K562 (cell line): Measurements from ENCODE around the gene TAF1D. TPM values are rescaled to one million over a fixed set of nuclear protein-coding genes. Genes with fewer than 3 reads are reported as not detected.

Experiments
- DMBX1 ChIP-seq: fragments of 250-450 bp; sonication (Bioruptor Pico); IDR thresholded peaks from 2 replicates; pipeline ENCODE4 v1.8.0; 2022; ENCODE audit warnings: inconsistent platforms, mild to moderate bottlenecking, moderate library complexity, borderline replicate concordance
- EGR1 ChIP-seq: fragments of 450-650 bp; conservative IDR thresholded peaks from 2 replicates; pipeline ENCODE4 v1.6.1; 2017; ENCODE audit warnings: mild to moderate bottlenecking
- HDGF ChIP-seq: fragments of 450-650 bp; IDR thresholded peaks from 2 replicates; pipeline ENCODE4 v1.6.1; 2016
- HOXB6 ChIP-seq: fragments of 250-450 bp; sonication (Bioruptor Pico); IDR thresholded peaks from 2 replicates; pipeline ENCODE4 v1.5.1; 2022; ENCODE audit warnings: mild to moderate bottlenecking, borderline replicate concordance
- MEIS2 ChIP-seq: fragments of 450-650 bp; IDR thresholded peaks from 2 replicates; pipeline ENCODE4 v1.6.1; 2014; ENCODE audit warnings: mild to moderate bottlenecking; ENCODE audit not compliant: partially characterized antibody
- NCOA1 ChIP-seq: fragments of 450-650 bp; IDR thresholded peaks from 2 replicates; pipeline ENCODE4 v1.6.1; 2016; ENCODE audit warnings: low read depth
- NR4A1 ChIP-seq, 2 experiments: fragments of 250-450 bp in 1 of 2; fragments of 450-650 bp in 1 of 2; sonication (Bioruptor Pico) in 1 of 2; IDR thresholded peaks; 2 replicates each; pipeline versions ENCODE4 v1.4.0 to v1.6.1; 2016 to 2020; ENCODE audit warnings: mild to moderate bottlenecking in 2 of 2, missing compliant biosample characterization in 1 of 2, missing genetic modification characterization in 1 of 2, moderate library complexity in 1 of 2
- SREBF1 ChIP-seq: fragments of 150-350 bp; IDR thresholded peaks from 2 replicates; pipeline ENCODE4 v1.6.1; 2014; ENCODE audit warnings: antibody characterized with exemption, low read depth, low read length, borderline replicate concordance
- SRSF7 ChIP-seq: fragments of 200-400 bp; formaldehyde crosslinking; optimal IDR thresholded peaks from 2 replicates; pipeline ENCODE3; 2017; ENCODE audit warnings: mild to moderate bottlenecking, low read depth, low read length
- STAT5A ChIP-seq: IDR thresholded peaks from 2 replicates; pipeline ENCODE4 v1.6.1; 2012; ENCODE audit warnings: low read length, inconsistent platforms, borderline replicate concordance
- TAF7 ChIP-seq: fragments of 450-650 bp; IDR thresholded peaks from 2 replicates; pipeline ENCODE4 v1.6.1; 2016; ENCODE audit warnings: missing genetic modification characterization, missing compliant biosample characterization
- TEAD2 ChIP-seq: fragments of 450-650 bp; IDR thresholded peaks from 2 replicates; pipeline ENCODE4 v1.6.1; 2016; ENCODE audit warnings: missing genetic modification characterization, control low read depth, missing compliant biosample characterization
- ZNF121 ChIP-seq: sonication (generic); formaldehyde crosslinking; conservative IDR thresholded peaks from 2 replicates; pipeline ENCODE4 v1.8.0; 2022; ENCODE audit warnings: missing genetic modification reagents
- ZNF175 ChIP-seq: fragments of 200-800 bp; sonication (Bioruptor generic); IDR thresholded peaks from 2 replicates; pipeline ENCODE4 v1.6.1; 2016; ENCODE audit warnings: low read depth, mild to moderate bottlenecking, missing genetic modification characterization, missing compliant biosample characterization
- ZNF274 ChIP-seq: IDR thresholded peaks from 2 replicates; pipeline ENCODE4 v1.6.1; 2011; ENCODE audit warnings: low read depth, mild to moderate bottlenecking, low read length, moderate library complexity, borderline replicate concordance
- polyA plus RNA-seq, 8 experiments: library from polyadenylated mRNA; depleted of rRNA in 4 of 8; stranded (reverse) in 5 of 8; unstranded in 3 of 8; fragments of >200 nt; fragmentation: Nextera tagmentation in 2 of 8; fragmentation: Illumina TruSeq in 1 of 8; extraction: Ambion mirVana in 2 of 8; extraction: Trizol in 1 of 8; gene quantifications; 2 replicates each; pipeline versions ENCODE4 v1.2.1 to v1.2.3, GENCODE V29; 2011 to 2014; ENCODE audit warnings: inconsistent platforms in 1 of 8, missing spikeins in 1 of 8
- total RNA-seq, 7 experiments: library from RNA; depleted of rRNA in 6 of 7; stranded (reverse); fragments of >200 nt in 6 of 7; fragmentation: Illumina TruSeq in 2 of 7; extraction: Trizol in 2 of 7; gene quantifications; 2 replicates each; pipeline versions ENCODE4 v1.2.1 to v1.2.3, GENCODE V29; 2011 to 2021; ENCODE audit warnings: low replicate concordance in 1 of 7
- TF ChIP-seq, protein P1 (sequence below): fragments of 250-450 bp; sonication (Bioruptor Pico); IDR thresholded peaks from 2 replicates; pipeline ENCODE4 v1.4.0; 2020; ENCODE audit warnings: mild to moderate bottlenecking, moderate library complexity, borderline replicate concordance
- TF ChIP-seq, protein P2 (sequence below): fragments of 250-450 bp; sonication (Bioruptor Pico); IDR thresholded peaks from 2 replicates; pipeline ENCODE4 v1.8.0; 2021; ENCODE audit warnings: moderate library complexity, mild to moderate bottlenecking, inconsistent platforms
- TF ChIP-seq, protein P3 (sequence below): sonication (generic); formaldehyde crosslinking; IDR thresholded peaks from 2 replicates; pipeline ENCODE4 v1.9.0; 2022; ENCODE audit warnings: mild to moderate bottlenecking, missing genetic modification reagents
- TF ChIP-seq, protein P4 (sequence below): fragments of 450-650 bp; IDR thresholded peaks from one replicate; pipeline ENCODE4 v1.6.1; 2018; ENCODE audit warnings: mild to moderate bottlenecking, moderate library complexity; ENCODE audit not compliant: partially characterized antibody
- TF ChIP-seq, protein P5 (sequence below): fragments of 250-450 bp; sonication (Bioruptor Pico); IDR thresholded peaks from 2 replicates; pipeline ENCODE4 v1.8.0; 2022; ENCODE audit warnings: inconsistent platforms, mild to moderate bottlenecking, moderate library complexity, borderline replicate concordance

The TAF1D gene
- total and polyA plus RNA-seq, 9 of the 15 experiments (the other 6 are each of a cell fraction or from before 2014, with no cell fraction given) = 122 to 347 (median 250) TPM

DNA sequence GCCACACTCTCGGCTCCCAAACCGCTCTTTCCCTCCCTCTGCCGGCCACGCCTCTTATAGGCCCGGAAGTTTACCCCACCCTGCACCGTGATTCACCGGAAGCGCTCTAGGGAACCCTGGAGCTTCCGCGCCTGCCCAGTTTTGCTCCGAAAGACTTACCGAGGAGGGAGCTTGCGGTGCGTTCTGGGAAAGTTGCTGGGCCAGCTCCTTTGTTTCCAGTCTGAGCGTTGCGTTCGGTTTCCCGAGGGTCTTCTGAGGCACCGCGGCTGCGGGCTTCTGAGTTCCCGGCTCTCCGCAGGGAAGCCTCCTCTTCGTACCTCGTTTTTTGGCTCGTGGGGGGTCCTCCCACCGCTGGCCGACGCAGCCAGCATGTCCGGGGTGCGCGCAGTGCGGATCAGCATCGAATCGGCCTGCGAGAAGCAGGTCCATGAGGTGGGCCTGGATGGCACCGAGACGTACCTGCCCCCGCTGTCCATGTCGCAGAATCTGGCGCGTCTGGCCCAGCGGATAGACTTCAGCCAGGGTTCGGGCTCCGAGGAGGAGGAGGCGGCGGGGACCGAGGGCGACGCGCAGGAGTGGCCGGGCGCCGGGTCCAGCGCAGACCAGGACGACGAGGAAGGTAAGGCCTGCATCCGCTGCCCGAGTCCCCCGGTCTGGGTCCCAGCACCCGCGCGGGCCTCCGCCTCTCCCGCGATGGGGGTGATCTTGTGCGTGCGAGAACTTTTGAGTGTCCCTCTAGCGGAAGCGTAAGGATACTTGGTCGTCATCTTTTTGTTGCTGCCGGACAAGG is 43.0 kb upstream of the TAF1D start, which contains the start of gene MED17 (continued):
- TF ChIP-seq NR4A1 (CRISPR knock-in tag; IDR thresholded peaks at IDR 0.05) (0 out of 2 replicates have a peak, but pooled peaks have one; percentile 52), NR4A1 (tag; IDR thresholded peaks at IDR 0.05) (peak; percentile 50; the same call in 1 of the 2 replicates), SRSF7 (no peak), DMBX1 (CRISPR knock-in tag) (no peak), TEAD2 (tag) (no peak), SREBF1 (no peak), STAT5A (no peak), EGR1 (no peak), HDGF (no peak), ZNF274 (no peak), MEIS2 (no peak), TAF7 (peak; percentile 49; the same call in 1 of the 2 replicates), HOXB6 (no peak), NCOA1 (no peak), ZNF121 (CRISPR knock-in tag) (no peak), ZNF175 (0 out of 2 replicates have a peak, but pooled peaks have one; percentile 17)
- TF ChIP-seq, protein P1, sequence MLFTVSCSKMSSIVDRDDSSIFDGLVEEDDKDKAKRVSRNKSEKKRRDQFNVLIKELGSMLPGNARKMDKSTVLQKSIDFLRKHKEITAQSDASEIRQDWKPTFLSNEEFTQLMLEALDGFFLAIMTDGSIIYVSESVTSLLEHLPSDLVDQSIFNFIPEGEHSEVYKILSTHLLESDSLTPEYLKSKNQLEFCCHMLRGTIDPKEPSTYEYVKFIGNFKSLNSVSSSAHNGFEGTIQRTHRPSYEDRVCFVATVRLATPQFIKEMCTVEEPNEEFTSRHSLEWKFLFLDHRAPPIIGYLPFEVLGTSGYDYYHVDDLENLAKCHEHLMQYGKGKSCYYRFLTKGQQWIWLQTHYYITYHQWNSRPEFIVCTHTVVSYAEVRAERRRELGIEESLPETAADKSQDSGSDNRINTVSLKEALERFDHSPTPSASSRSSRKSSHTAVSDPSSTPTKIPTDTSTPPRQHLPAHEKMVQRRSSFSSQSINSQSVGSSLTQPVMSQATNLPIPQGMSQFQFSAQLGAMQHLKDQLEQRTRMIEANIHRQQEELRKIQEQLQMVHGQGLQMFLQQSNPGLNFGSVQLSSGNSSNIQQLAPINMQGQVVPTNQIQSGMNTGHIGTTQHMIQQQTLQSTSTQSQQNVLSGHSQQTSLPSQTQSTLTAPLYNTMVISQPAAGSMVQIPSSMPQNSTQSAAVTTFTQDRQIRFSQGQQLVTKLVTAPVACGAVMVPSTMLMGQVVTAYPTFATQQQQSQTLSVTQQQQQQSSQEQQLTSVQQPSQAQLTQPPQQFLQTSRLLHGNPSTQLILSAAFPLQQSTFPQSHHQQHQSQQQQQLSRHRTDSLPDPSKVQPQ (CRISPR knock-in tag) = no peak
- TF ChIP-seq, protein P2, sequence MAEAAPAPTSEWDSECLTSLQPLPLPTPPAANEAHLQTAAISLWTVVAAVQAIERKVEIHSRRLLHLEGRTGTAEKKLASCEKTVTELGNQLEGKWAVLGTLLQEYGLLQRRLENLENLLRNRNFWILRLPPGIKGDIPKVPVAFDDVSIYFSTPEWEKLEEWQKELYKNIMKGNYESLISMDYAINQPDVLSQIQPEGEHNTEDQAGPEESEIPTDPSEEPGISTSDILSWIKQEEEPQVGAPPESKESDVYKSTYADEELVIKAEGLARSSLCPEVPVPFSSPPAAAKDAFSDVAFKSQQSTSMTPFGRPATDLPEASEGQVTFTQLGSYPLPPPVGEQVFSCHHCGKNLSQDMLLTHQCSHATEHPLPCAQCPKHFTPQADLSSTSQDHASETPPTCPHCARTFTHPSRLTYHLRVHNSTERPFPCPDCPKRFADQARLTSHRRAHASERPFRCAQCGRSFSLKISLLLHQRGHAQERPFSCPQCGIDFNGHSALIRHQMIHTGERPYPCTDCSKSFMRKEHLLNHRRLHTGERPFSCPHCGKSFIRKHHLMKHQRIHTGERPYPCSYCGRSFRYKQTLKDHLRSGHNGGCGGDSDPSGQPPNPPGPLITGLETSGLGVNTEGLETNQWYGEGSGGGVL (CRISPR knock-in tag) = no peak
- TF ChIP-seq, protein P3, sequence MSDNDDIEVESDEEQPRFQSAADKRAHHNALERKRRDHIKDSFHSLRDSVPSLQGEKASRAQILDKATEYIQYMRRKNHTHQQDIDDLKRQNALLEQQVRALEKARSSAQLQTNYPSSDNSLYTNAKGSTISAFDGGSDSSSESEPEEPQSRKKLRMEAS = peak; percentile 33; the same call in 1 of the 2 replicates
- TF ChIP-seq, protein P4, sequence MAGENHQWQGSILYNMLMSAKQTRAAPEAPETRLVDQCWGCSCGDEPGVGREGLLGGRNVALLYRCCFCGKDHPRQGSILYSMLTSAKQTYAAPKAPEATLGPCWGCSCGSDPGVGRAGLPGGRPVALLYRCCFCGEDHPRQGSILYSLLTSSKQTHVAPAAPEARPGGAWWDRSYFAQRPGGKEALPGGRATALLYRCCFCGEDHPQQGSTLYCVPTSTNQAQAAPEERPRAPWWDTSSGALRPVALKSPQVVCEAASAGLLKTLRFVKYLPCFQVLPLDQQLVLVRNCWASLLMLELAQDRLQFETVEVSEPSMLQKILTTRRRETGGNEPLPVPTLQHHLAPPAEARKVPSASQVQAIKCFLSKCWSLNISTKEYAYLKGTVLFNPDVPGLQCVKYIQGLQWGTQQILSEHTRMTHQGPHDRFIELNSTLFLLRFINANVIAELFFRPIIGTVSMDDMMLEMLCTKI = no peak
- TF ChIP-seq, protein P5, sequence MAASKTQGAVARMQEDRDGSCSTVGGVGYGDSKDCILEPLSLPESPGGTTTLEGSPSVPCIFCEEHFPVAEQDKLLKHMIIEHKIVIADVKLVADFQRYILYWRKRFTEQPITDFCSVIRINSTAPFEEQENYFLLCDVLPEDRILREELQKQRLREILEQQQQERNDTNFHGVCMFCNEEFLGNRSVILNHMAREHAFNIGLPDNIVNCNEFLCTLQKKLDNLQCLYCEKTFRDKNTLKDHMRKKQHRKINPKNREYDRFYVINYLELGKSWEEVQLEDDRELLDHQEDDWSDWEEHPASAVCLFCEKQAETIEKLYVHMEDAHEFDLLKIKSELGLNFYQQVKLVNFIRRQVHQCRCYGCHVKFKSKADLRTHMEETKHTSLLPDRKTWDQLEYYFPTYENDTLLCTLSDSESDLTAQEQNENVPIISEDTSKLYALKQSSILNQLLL (CRISPR knock-in tag) = no peak
